Testis (tissue), 3 donors: ENCODE results near the gene TLCD3A. TPM values are rescaled to one million over a fixed set of nuclear protein-coding genes. Genes with fewer than 3 reads are reported as not detected.

Source experiments
- DNase-seq: peaks from one replicate; pipeline ENCODE4 v3.0.0-alpha.2; 2019
- H3K27ac ChIP-seq, 2 donors: fragments of 200-600 bp; sonication (generic); one replicate each; pipeline ENCODE4 v1.5.1; 2019
- H3K27me3 ChIP-seq: fragments of 200-600 bp; sonication (generic); one replicate; pipeline ENCODE4 v1.5.1; 2019
- H3K36me3 ChIP-seq: fragments of 200-600 bp; sonication (generic); one replicate; pipeline ENCODE4 v1.5.1; 2017; ENCODE audit warnings: low read depth; ENCODE audit errors: missing control alignments
- H3K4me1 ChIP-seq: fragments of 200-600 bp; sonication (generic); one replicate; pipeline ENCODE4 v1.5.1; 2019
- H3K4me3 ChIP-seq, 2 donors: fragments of 200-600 bp; sonication (generic); one replicate each; pipeline ENCODE4 v1.5.1; 2017 to 2019
- H3K9me3 ChIP-seq: fragments of 200-600 bp; sonication (generic); one replicate; pipeline ENCODE4 v1.5.1; 2017
- CTCF ChIP-seq, 3 experiments: fragments of 450-650 bp in 2 of 3; fragments of 200-600 bp in 1 of 3; sonication (generic) in 1 of 3; IDR thresholded peaks; one replicate each; pipeline ENCODE4 v1.5.1; 2016 to 2019; ENCODE audit warnings: antibody characterized with exemption in 3 of 3, mild to moderate bottlenecking in 2 of 3, moderate library complexity in 1 of 3
- POLR2A ChIP-seq: fragments of 450-650 bp; IDR thresholded peaks from one replicate; pipeline ENCODE4 v1.6.1; 2017; ENCODE audit warnings: antibody characterized with exemption, mild to moderate bottlenecking, moderate library complexity
- WGBS, 2 donors: methylation state at CpG; one replicate each; pipeline ENCODE4 v1.1.5; 2018; 5-methylcytosine and 5-hydroxymethylcytosine counted together
- intact Hi-C: fragments of 100-400 bp; cut with DNase I; formaldehyde crosslinking; loops from one replicate; pipeline ENCODE4 v1.15.1; 2023; ENCODE audit warnings: low total_unique reads
- polyA plus RNA-seq: library from polyadenylated mRNA; stranded (reverse); fragments of 350-450 nt; fragmentation: Illumina TruSeq; extraction: RNeasy Lipid Tissue Mini Kit (QIAGEN cat#74804); gene quantifications from one replicate; pipeline ENCODE4 v1.2.3, GENCODE V29; 2014; ENCODE audit warnings: low read depth, low replicate concordance; ENCODE audit not compliant: insufficient read depth
- total RNA-seq, 2 donors: library from RNA; depleted of rRNA; stranded (reverse); fragments of >200 nt; gene quantifications; one replicate each; pipeline ENCODE4 v1.2.3, GENCODE V29; 2016

TLCD3A gene
- total and polyA plus RNA-seq, 3 donors from 2014 or later = 5.8 to 20.9 (median 14.8) TPM

- H3K36me3 ChIP-seq = no peaks in the 10 kb centered on the region
- H3K27me3 ChIP-seq = no peaks in the 10 kb centered on the region
- H3K27ac ChIP-seq = no peak overlapping the region
- H3K4me1 ChIP-seq = peaks cover 5% of the 10 kb centered on the region
- WGBS, 2 donors = 87 to 100% methylated on average over 1 of the region's 1 CpG
- intact Hi-C loops = no loop called here
- no peak for DNase-seq
- H3K9me3 ChIP-seq = no peaks in the 10 kb centered on the region
- TF ChIP-seq POLR2A = no peak
- no peak for TF ChIP-seq CTCF (IDR thresholded peaks at IDR 0.05)
- H3K4me3 ChIP-seq = no peak overlapping the region
Measured at GRCh38 chr17:705011-705410, 27.4 kb upstream of the TLCD3A start.

- WGBS, 2 donors = 65 to 87% methylated on average over 6 of the region's 6 CpGs
- peak; percentile 67 for DNase-seq
- no peaks in the 10 kb centered on the region for H3K27me3 ChIP-seq
- TF ChIP-seq CTCF (IDR thresholded peaks at IDR 0.05) = no peak
- no peak for TF ChIP-seq POLR2A
- H3K27ac ChIP-seq = no peak overlapping the region
- peaks cover 5% of the 10 kb centered on the region for H3K4me1 ChIP-seq
- no peaks in the 10 kb centered on the region for H3K36me3 ChIP-seq
- no peak overlapping the region for H3K4me3 ChIP-seq
- no peaks in the 10 kb centered on the region for H3K9me3 ChIP-seq
- intact Hi-C loops = no loop called here
Measured at GRCh38 chr17:705863-706262, 26.5 kb upstream of the TLCD3A start.

- WGBS, 2 donors = 59 to 66% methylated on average over 5 of the region's 5 CpGs
Measured at GRCh38 chr17:708132-708531, 24.3 kb upstream of the TLCD3A start.

GRCh38 chr17:718075-718474 lies 14.3 kb upstream of the TLCD3A start:
- Histone ChIP-seq H3K4me3 (no peak overlapping the region), H3K36me3 (no peaks in the 10 kb centered on the region), H3K27ac (no peak overlapping the region), H3K9me3 (no peaks in the 10 kb centered on the region), H3K27me3 (no peaks in the 10 kb centered on the region), H3K4me1 (no peaks in the 10 kb centered on the region)
- DNase-seq = no peak
- TF ChIP-seq POLR2A = no peak
- no peak for TF ChIP-seq CTCF (IDR thresholded peaks at IDR 0.05)
- 94 to 95% methylated on average over 5 of the region's 5 CpGs for WGBS, 2 donors
- intact Hi-C loops = no loop called here

More at GRCh38 chr17:708132-708531, 24.3 kb upstream of the TLCD3A start:
- Histone ChIP-seq H3K27me3 (no peaks in the 10 kb centered on the region), H3K4me1 (peaks cover 5% of the 10 kb centered on the region), H3K27ac (peak overlapping the region in 1 of 2 donors; percentile 44), H3K4me3 (no peak overlapping the region), H3K36me3 (no peaks in the 10 kb centered on the region), H3K9me3 (no peaks in the 10 kb centered on the region)
- intact Hi-C loops = no loop called here
- DNase-seq = peak; percentile 51
- TF ChIP-seq POLR2A (no peak), CTCF (IDR thresholded peaks at IDR 0.05) (no peak)

- H3K4me3 ChIP-seq = no peak overlapping the region
- H3K27me3 ChIP-seq = no peaks in the 10 kb centered on the region
- H3K36me3 ChIP-seq = no peaks in the 10 kb centered on the region
- H3K27ac ChIP-seq = no peak overlapping the region
- TF ChIP-seq POLR2A (no peak), CTCF (IDR thresholded peaks at IDR 0.05) (no peak)
- 76 to 81% methylated on average over 13 of the region's 13 CpGs for WGBS, 2 donors
- no peak for DNase-seq
- H3K9me3 ChIP-seq = no peaks in the 10 kb centered on the region
- no peaks in the 10 kb centered on the region for H3K4me1 ChIP-seq
- intact Hi-C loops = no loop called here
Measured at GRCh38 chr17:720706-721539, 11.5 kb upstream of the TLCD3A start.
